Liver (tissue), 9 donors: Measurements from ENCODE around the gene SLC2A6. TPM values are rescaled to one million over a fixed set of nuclear protein-coding genes. Genes with fewer than 3 reads are reported as not detected.

Source experiments
- DNase-seq: peaks from one replicate; pipeline ENCODE4 v3.0.0-alpha.2; 2017; ENCODE audit warnings: low spot score
- H3K27ac ChIP-seq, 2 donors: one replicate each; pipeline ENCODE4 v1.7.0; 2013; ENCODE audit warnings: inconsistent platforms in 2 of 2, low read length in 2 of 2, control low read depth in 1 of 2, low read depth in 1 of 2, mild to moderate bottlenecking in 1 of 2
- H3K27me3 ChIP-seq, 4 donors: one replicate each; pipeline versions ENCODE4 v1.6.1 to v1.7.0; 2013; ENCODE audit warnings: low read length in 3 of 4, inconsistent platforms in 1 of 4, mild to moderate bottlenecking in 1 of 4, moderate library complexity in 1 of 4; ENCODE audit not compliant: control insufficient read depth in 4 of 4, insufficient read depth in 4 of 4
- H3K36me3 ChIP-seq, 4 donors: one replicate each; pipeline versions ENCODE4 v1.6.1 to v1.7.0; 2013; ENCODE audit warnings: low read length in 3 of 4, mild to moderate bottlenecking in 3 of 4, low read depth in 1 of 4, moderate library complexity in 1 of 4; ENCODE audit not compliant: control insufficient read depth in 4 of 4, insufficient read depth in 3 of 4
- H3K4me1 ChIP-seq, 4 donors: one replicate each; pipeline versions ENCODE4 v1.6.1 to v1.7.0; 2013; ENCODE audit warnings: low read length in 3 of 4, mild to moderate bottlenecking in 3 of 4, moderate library complexity in 1 of 4; ENCODE audit not compliant: control insufficient read depth in 4 of 4, insufficient read depth in 4 of 4
- H3K4me3 ChIP-seq, 3 donors: one replicate each; pipeline versions ENCODE4 v1.6.1 to v1.7.0; 2013; ENCODE audit warnings: low read length in 3 of 3, control low read depth in 1 of 3, low read depth in 1 of 3, mild to moderate bottlenecking in 1 of 3
- H3K9ac ChIP-seq, 2 donors: one replicate each; pipeline ENCODE4 v1.7.0; 2013; ENCODE audit warnings: low read length in 2 of 2, mild to moderate bottlenecking in 2 of 2, moderate library complexity in 2 of 2, control low read depth in 1 of 2, low read depth in 1 of 2
- H3K9me3 ChIP-seq, 4 donors: one replicate each; pipeline versions ENCODE4 v1.6.1 to v1.7.0; 2013; ENCODE audit warnings: low read length in 3 of 4; ENCODE audit not compliant: control insufficient read depth in 4 of 4
- FOXA1 ChIP-seq: IDR thresholded peaks from 2 replicates; pipeline ENCODE4 v1.6.1; 2016; ENCODE audit warnings: antibody characterized with exemption
- FOXA2 ChIP-seq: IDR thresholded peaks from 2 replicates; pipeline ENCODE4 v1.6.1; 2016; ENCODE audit warnings: antibody characterized with exemption
- GABPA ChIP-seq, 2 donors: IDR thresholded peaks in 1 of 2; conservative IDR thresholded peaks in 1 of 2; 2 replicates each; pipeline ENCODE4 v1.6.1; 2016; ENCODE audit warnings: antibody characterized with exemption in 2 of 2, mild to moderate bottlenecking in 1 of 2, moderate library complexity in 1 of 2
- HNF4A ChIP-seq, 2 donors: conservative IDR thresholded peaks; 2 replicates each; pipeline ENCODE4 v1.6.1; 2016; ENCODE audit warnings: antibody characterized with exemption in 2 of 2, mild to moderate bottlenecking in 2 of 2
- HNF4G ChIP-seq: IDR thresholded peaks from 2 replicates; pipeline ENCODE4 v1.6.1; 2016; ENCODE audit warnings: antibody characterized with exemption
- MAX ChIP-seq: IDR thresholded peaks from 2 replicates; pipeline ENCODE4 v1.6.1; 2016; ENCODE audit warnings: antibody characterized with exemption
- NR2F2 ChIP-seq: IDR thresholded peaks from 2 replicates; pipeline ENCODE4 v1.6.1; 2016; ENCODE audit warnings: antibody characterized with exemption
- RXRA ChIP-seq, 2 donors: IDR thresholded peaks; 2 replicates each; pipeline ENCODE4 v1.6.1; 2017 to 2018; ENCODE audit warnings: antibody characterized with exemption in 2 of 2, mild to moderate bottlenecking in 1 of 2
- SP1 ChIP-seq: IDR thresholded peaks from 2 replicates; pipeline ENCODE4 v1.6.1; 2018; ENCODE audit warnings: antibody characterized with exemption, mild to moderate bottlenecking
- TAF1 ChIP-seq: conservative IDR thresholded peaks from 2 replicates; pipeline ENCODE4 v1.6.1; 2016; ENCODE audit warnings: antibody characterized with exemption, mild to moderate bottlenecking
- YY1 ChIP-seq: IDR thresholded peaks from 2 replicates; pipeline ENCODE4 v1.6.1; 2016; ENCODE audit warnings: antibody characterized with exemption, mild to moderate bottlenecking
- WGBS: extraction: QIAGEN DNeasy Blood & Tissue Kit; methylation state at CpG from one replicate; pipeline ENCODE4 v1.1.7; 2013; 5-methylcytosine and 5-hydroxymethylcytosine counted together
- polyA plus RNA-seq, 2 donors: library from polyadenylated mRNA; stranded (reverse) in 1 of 2; unstranded in 1 of 2; fragments of 200-250 nt in 1 of 2; fragments of >200 nt in 1 of 2; fragmentation: Nextera tagmentation in 1 of 2; extraction: Ambion mirVana in 1 of 2; gene quantifications; one replicate each; pipeline versions ENCODE4 v1.2.1 to v1.2.3, GENCODE V29; 2013 to 2015
- total RNA-seq, 2 donors: library from RNA; depleted of rRNA; stranded (reverse); fragments of >200 nt; gene quantifications; one replicate each; pipeline ENCODE4 v1.2.3, GENCODE V29; 2014
- TF ChIP-seq, protein P1 (sequence below): IDR thresholded peaks from 2 replicates; pipeline ENCODE4 v1.6.1; 2016; ENCODE audit warnings: antibody characterized with exemption, mild to moderate bottlenecking
- TF ChIP-seq, protein P2 (sequence below): IDR thresholded peaks from 2 replicates; pipeline ENCODE4 v1.6.1; 2016; ENCODE audit warnings: antibody characterized with exemption
- donor health status: healthy.
- donor health status: healthy.
- donor health status: healthy.
- donor health status: healthy.
- donor health status: healthy.

SLC2A6 gene
- total and polyA plus RNA-seq, 4 donors, result 1.7 to 3.9 (median 2.3) TPM

DNA sequence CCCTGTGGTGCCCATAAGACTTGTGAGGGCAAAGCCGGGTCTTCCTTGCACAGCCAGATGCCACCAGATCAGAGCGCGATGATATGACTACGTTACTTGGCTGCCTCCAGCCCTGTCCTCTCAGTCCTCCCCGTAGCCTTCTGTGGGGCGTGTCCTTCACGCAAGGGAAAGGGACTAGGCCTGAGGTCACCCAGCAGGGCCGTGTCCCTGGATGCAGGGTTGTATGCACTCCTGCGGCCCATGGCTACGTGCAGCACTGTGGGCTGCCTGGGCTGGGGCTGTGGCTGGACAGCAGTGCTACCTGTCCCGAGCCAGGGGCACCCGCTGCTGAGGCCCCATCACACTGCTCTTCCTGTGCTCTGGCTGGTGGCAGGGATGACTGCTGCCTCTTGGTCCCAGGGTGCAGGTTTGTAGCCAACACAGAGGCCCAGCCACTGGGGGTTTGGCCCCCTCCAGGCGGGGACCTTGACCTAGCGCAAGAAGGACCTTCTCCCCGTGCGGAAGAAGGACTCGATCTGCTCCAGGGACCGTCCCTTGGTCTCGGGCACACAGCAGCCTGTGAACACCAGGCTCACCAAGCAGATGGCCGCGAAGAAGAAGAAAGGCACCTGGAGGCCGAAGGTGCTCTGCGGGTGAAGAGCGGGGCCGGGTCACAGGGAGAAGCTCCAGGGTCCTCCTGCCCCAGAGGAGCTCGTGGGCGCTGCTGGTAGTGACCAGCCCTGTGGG lies 7.2 kb downstream of the SLC2A6 start (continued):
- TF ChIP-seq, protein P1, sequence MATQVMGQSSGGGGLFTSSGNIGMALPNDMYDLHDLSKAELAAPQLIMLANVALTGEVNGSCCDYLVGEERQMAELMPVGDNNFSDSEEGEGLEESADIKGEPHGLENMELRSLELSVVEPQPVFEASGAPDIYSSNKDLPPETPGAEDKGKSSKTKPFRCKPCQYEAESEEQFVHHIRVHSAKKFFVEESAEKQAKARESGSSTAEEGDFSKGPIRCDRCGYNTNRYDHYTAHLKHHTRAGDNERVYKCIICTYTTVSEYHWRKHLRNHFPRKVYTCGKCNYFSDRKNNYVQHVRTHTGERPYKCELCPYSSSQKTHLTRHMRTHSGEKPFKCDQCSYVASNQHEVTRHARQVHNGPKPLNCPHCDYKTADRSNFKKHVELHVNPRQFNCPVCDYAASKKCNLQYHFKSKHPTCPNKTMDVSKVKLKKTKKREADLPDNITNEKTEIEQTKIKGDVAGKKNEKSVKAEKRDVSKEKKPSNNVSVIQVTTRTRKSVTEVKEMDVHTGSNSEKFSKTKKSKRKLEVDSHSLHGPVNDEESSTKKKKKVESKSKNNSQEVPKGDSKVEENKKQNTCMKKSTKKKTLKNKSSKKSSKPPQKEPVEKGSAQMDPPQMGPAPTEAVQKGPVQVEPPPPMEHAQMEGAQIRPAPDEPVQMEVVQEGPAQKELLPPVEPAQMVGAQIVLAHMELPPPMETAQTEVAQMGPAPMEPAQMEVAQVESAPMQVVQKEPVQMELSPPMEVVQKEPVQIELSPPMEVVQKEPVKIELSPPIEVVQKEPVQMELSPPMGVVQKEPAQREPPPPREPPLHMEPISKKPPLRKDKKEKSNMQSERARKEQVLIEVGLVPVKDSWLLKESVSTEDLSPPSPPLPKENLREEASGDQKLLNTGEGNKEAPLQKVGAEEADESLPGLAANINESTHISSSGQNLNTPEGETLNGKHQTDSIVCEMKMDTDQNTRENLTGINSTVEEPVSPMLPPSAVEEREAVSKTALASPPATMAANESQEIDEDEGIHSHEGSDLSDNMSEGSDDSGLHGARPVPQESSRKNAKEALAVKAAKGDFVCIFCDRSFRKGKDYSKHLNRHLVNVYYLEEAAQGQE, result no peak

GRCh38 chr9:133470988-133471387 lies 7.9 kb downstream of the SLC2A6 start:
- Histone ChIP-seq H3K9me3 (no peaks in the 10 kb centered on the region), H3K36me3 (peaks cover 0 to 8% (median 7%) of the 10 kb centered on the region in 4 donors), H3K9ac (no peak overlapping the region), H3K4me1 (peaks cover 0 to 17% (median 8%) of the 10 kb centered on the region in 4 donors), H3K27me3 (no peaks in the 10 kb centered on the region), H3K4me3 (no peak overlapping the region), H3K27ac (no peak overlapping the region)
- no peak for DNase-seq
- WGBS, result 62% methylated on average over 7 of the region's 7 CpGs
- TF ChIP-seq FOXA2 (no peak), MAX (no peak), HNF4A (conservative IDR thresholded peaks at IDR 0.05) (no peak)

DNA sequence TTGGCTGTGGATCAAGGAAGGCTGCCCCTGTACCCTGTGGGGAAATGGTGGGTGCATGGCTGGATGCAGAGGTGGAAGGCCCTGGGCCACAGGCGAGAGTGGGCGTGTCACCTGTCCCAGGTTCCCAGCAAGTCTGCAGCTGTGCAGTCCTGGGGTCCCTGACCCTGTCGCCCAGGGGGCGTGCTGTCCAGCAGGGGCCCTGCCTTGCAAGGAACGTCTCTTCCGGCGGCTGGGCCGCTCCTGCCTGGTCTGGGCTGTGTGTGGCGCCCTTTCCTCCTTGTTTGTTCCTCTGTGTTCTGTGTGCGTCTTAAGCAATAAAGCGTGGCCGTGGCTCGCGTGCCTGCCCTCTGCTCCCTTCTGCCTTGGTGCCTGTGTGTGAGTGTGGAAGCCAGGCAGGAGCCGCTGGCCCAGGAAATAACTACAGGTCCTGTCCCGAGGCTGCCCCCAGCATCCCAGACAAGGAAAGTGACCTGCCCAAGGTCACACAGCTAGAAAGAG lies 8.4 kb downstream of the SLC2A6 start:
- H3K9ac ChIP-seq, result no peak overlapping the region
- H3K4me3 ChIP-seq, result no peak overlapping the region
- H3K9me3 ChIP-seq, result no peaks in the 10 kb centered on the region
- no peaks in the 10 kb centered on the region for H3K27me3 ChIP-seq
- no peak for DNase-seq
- H3K36me3 ChIP-seq, result peaks cover 0 to 10% (median 8%) of the 10 kb centered on the region in 4 donors
- H3K4me1 ChIP-seq, result peaks cover 0 to 17% (median 8%) of the 10 kb centered on the region in 4 donors
- H3K27ac ChIP-seq, result no peak overlapping the region
- WGBS, result 76% methylated on average over 16 of the region's 16 CpGs
- TF ChIP-seq, protein P2, sequence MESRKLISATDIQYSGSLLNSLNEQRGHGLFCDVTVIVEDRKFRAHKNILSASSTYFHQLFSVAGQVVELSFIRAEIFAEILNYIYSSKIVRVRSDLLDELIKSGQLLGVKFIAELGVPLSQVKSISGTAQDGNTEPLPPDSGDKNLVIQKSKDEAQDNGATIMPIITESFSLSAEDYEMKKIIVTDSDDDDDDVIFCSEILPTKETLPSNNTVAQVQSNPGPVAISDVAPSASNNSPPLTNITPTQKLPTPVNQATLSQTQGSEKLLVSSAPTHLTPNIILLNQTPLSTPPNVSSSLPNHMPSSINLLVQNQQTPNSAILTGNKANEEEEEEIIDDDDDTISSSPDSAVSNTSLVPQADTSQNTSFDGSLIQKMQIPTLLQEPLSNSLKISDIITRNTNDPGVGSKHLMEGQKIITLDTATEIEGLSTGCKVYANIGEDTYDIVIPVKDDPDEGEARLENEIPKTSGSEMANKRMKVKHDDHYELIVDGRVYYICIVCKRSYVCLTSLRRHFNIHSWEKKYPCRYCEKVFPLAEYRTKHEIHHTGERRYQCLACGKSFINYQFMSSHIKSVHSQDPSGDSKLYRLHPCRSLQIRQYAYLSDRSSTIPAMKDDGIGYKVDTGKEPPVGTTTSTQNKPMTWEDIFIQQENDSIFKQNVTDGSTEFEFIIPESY, result no peak
- TF ChIP-seq, protein P1, result no peak
- TF ChIP-seq YY1, result no peak
- no peak for TF ChIP-seq NR2F2
- no peak for TF ChIP-seq RXRA (IDR thresholded peaks at IDR 0.05)
- no peak for TF ChIP-seq HNF4A (conservative IDR thresholded peaks at IDR 0.05)
- TF ChIP-seq TAF1, result no peak
- TF ChIP-seq GABPA (IDR thresholded peaks at IDR 0.05 in 1 of 2, conservative IDR thresholded peaks at IDR 0.05 in 1 of 2), result no peak
- no peak for TF ChIP-seq HNF4G
- TF ChIP-seq FOXA1, result no peak
- TF ChIP-seq SP1, result no peak
- TF ChIP-seq FOXA2, result no peak
